H1 (cell line): ENCODE data around the gene RAB31. TPM values are rescaled to one million over a fixed set of nuclear protein-coding genes. Genes with fewer than 3 reads are reported as not detected.

Experiments
- CEBPB ChIP-seq: IDR thresholded peaks from 2 replicates; pipeline ENCODE4 v1.6.1; 2012; ENCODE audit warnings: low read depth, low read length
- CHD7 ChIP-seq: fragments of 300-600 bp; sonication (generic); IDR thresholded peaks from 2 replicates; pipeline ENCODE4 v1.7.1; 2012; ENCODE audit warnings: low read length, moderate library complexity, mild to moderate bottlenecking, inconsistent platforms; ENCODE audit not compliant: insufficient replicate concordance
- E2F6 ChIP-seq: IDR thresholded peaks from 2 replicates; pipeline ENCODE4 v1.6.1; 2012; ENCODE audit warnings: inconsistent platforms
- FOSL1 ChIP-seq: IDR thresholded peaks from 2 replicates; pipeline ENCODE4 v1.6.1; 2011; ENCODE audit warnings: mild to moderate bottlenecking, low read depth, low read length, moderate library complexity; ENCODE audit not compliant: insufficient read depth
- JUND ChIP-seq: IDR thresholded peaks from 2 replicates; pipeline ENCODE4 v1.6.1; 2011; ENCODE audit warnings: mild to moderate bottlenecking, improper control_type of control experiment, low read length
- KDM5A ChIP-seq: fragments of 200-600 bp; IDR thresholded peaks from 2 replicates; pipeline ENCODE4 v1.7.1; 2012; ENCODE audit warnings: mild to moderate bottlenecking, low read length, inconsistent platforms, mixed read lengths
- SIX5 ChIP-seq: IDR thresholded peaks from 2 replicates; pipeline ENCODE4 v1.6.1; 2011; ENCODE audit warnings: mild to moderate bottlenecking, low read depth, low read length
- TAF1 ChIP-seq: IDR thresholded peaks from 2 replicates; pipeline ENCODE4 v1.6.1; 2011; ENCODE audit warnings: mild to moderate bottlenecking, low read depth, low read length
- YY1 ChIP-seq: IDR thresholded peaks from 2 replicates; pipeline ENCODE4 v1.6.1; 2011; ENCODE audit warnings: low read depth, mild to moderate bottlenecking, low read length
- polyA plus RNA-seq, 7 experiments: library from polyadenylated mRNA; depleted of rRNA in 3 of 7; stranded (reverse) in 5 of 7; unstranded in 2 of 7; fragments of >200 nt in 5 of 7; fragments of 200-250 nt in 2 of 7; gene quantifications; 1 replicate in 5 of 7; 2 replicates in 1 of 7; 4 replicates in 1 of 7; pipeline versions ENCODE4 v1.2.1 to v1.2.3, GENCODE V29; 2011 to 2013; ENCODE audit warnings: missing spikeins in 2 of 7, mixed read lengths in 2 of 7
- total RNA-seq: library from RNA; stranded (reverse); fragmentation: NEBNext Ultra II Directional; extraction: Animal tissue kit (Norgen Biotek cat#: 25700); gene quantifications from 2 replicates; pipeline ENCODE4 v1.2.1, GENCODE V29; 2021

RAB31 gene
- total and polyA plus RNA-seq, 2 of the 8 experiments (the other 6 are each of a cell fraction or from before 2014, with no cell fraction given) = 15.2 to 40.9 TPM

- TF ChIP-seq CHD7 (no peak), YY1 (no peak), SIX5 (no peak), CEBPB (no peak), JUND (no peak), TAF1 (no peak), KDM5A (no peak), FOSL1 (no peak), E2F6 (no peak)
These were observed 177.3 kb downstream of the RAB31 start, which contains the start of gene TXNDC2 (continued) for GRCh38 chr18:9885170-9886004.
